Activated naive CD8-positive, alpha-beta T cell (primary cell): ENCODE data around the gene CCDC102A.
"Not testable (repeated sequence)": the region's sequence is repeated elsewhere in the genome, so short reads cannot be mapped to it uniquely, and the experiment has no call there.

Experiments used
- H3K27ac Mint-ChIP-seq: one replicate; pipeline ENCODE4 v1.8.0; 2021; ENCODE audit warnings: mixed read lengths
- H3K27me3 Mint-ChIP-seq: one replicate; pipeline ENCODE4 v1.8.0; 2021; ENCODE audit warnings: mixed read lengths
- H3K36me3 Mint-ChIP-seq: one replicate; pipeline ENCODE4 v1.8.0; 2021; ENCODE audit warnings: mixed read lengths
- H3K4me1 Mint-ChIP-seq: one replicate; pipeline ENCODE4 v1.8.0; 2021; ENCODE audit warnings: low read depth, mixed read lengths
- H3K4me3 Mint-ChIP-seq: one replicate; pipeline ENCODE4 v1.8.0; 2021; ENCODE audit warnings: mild to moderate bottlenecking, mixed read lengths
- H3K9me3 Mint-ChIP-seq: one replicate; pipeline ENCODE4 v1.8.0; 2021; ENCODE audit warnings: low read depth, mixed read lengths

The CCDC102A gene

DNA sequence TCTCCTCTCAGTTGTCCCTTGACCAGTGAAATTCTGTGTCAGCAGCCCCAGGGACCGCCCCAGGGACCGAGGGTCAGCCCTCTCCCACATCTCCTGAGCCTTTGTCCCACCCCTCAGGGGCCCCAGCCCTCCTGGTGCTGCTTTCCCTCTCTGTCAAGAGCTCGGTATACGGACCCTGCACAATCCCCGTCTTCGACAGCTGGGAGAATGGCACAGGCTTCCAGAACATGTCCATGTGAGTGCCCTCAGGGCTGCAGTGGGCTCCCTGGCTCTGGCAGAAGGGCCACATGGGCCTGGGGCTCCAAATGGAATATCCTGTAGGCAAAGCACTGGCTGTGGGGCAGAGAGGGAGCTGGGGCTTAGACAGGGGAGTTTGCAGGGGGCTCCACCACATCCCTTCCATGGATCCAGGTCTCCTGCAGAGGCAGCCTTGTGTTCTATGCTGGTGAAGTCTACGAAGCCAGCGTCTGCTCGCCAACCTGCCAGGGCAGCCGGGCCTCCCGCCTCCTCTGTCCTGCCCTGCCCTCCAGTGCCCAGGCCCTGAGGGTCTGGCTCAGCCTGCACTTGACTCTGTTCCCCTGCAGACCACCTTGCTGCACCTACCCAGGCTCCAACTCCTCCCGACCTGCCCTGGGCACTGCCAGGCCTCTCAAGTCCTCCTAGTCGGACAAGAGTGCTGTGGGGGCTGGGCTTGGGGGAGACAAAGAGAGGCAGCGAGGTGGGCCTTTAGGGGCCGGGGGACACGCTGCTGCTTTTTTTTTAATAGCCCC lies 34.1 kb upstream of the CCDC102A start:
- Mint-ChIP-seq H3K27ac (no peak overlapping the region), H3K4me3 (no peak overlapping the region), H3K4me1 (no peaks in the 10 kb centered on the region), H3K9me3 (no peaks in the 10 kb centered on the region), H3K36me3 (peaks cover 6% of the 10 kb centered on the region), H3K27me3 (no peaks in the 10 kb centered on the region)

DNA sequence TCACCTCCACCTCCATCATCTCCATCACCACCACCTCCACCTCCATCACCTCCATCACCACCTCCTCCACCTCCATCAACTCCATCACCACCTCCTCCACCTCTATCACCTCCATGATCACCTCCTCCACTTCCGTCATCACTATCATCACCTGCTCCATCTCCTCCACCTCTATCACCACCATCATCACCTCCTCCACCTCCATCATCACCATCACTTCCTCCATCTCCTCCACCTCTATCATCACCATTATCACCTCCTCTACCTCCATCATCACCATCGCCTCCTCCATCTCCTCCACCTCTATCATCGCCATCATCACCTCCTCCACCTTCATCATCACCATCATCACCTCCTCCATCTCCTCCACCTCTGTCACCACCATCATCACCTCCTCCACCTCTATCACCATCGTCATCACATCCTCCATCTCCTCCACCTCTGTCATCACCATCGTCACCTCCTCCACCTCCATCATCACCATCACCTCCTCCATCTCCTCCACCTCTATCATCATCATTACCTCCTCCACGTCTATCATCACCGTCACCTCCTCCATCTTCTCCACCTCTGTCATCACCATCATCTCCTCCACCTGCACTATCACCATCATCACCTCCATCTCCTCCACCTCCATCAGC lies 33.1 kb upstream of the CCDC102A start:
- peaks cover 6% of the 10 kb centered on the region for H3K36me3 Mint-ChIP-seq
- H3K4me1 Mint-ChIP-seq: no peaks in the 10 kb centered on the region
- H3K27me3 Mint-ChIP-seq: no peaks in the 10 kb centered on the region
- no peak overlapping the region for H3K27ac Mint-ChIP-seq
- no peak overlapping the region for H3K4me3 Mint-ChIP-seq
- H3K9me3 Mint-ChIP-seq: no peaks in the 10 kb centered on the region

DNA sequence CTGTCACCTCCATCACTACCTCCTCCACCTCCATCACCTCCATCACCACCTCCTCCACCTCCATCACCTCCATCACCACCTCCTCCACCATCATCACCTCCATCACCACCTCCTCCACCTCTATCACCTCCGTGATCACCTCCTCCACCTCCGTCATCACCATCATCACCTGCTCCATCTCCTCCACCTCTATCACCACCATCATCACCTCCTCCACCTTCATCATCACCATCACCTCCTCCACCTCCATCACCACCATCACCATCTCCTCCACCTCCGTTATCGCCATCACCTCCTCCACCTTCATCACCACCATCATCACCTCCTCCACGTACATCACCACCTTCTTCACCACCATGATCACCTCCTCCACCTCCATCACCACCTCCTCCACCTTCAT lies 32.4 kb upstream of the CCDC102A start:
- not testable (repeated sequence) for H3K9me3 Mint-ChIP-seq, H3K36me3 Mint-ChIP-seq, H3K27ac Mint-ChIP-seq, H3K27me3 Mint-ChIP-seq, H3K4me3 Mint-ChIP-seq, H3K4me1 Mint-ChIP-seq

DNA sequence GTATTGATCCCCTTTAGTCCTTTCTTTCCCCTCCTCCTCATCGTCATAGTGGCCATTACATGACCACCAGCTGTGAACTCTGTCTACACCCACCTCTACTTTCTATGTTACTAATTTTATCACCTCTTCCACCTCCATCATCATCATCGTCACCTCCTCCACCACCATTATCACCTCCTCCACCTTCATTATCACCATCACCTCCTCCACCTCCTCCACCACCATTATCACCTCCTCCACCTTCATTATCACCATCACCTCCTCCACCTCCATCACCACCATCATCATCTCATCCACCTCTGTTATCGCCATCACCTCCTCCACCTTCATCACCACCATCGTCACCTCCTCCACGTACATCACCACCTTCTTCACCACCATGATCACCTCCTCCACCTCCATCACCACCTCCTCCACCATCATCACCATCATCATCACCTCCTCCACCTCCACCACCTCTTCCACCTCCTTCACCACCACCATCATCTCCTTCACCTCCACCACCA lies 31.9 kb upstream of the CCDC102A start:
- Mint-ChIP-seq H3K9me3 (no peaks in the 10 kb centered on the region), H3K4me1 (no peaks in the 10 kb centered on the region), H3K36me3 (peaks cover 6% of the 10 kb centered on the region), H3K27ac (no peak overlapping the region), H3K4me3 (no peak overlapping the region), H3K27me3 (no peaks in the 10 kb centered on the region)

DNA sequence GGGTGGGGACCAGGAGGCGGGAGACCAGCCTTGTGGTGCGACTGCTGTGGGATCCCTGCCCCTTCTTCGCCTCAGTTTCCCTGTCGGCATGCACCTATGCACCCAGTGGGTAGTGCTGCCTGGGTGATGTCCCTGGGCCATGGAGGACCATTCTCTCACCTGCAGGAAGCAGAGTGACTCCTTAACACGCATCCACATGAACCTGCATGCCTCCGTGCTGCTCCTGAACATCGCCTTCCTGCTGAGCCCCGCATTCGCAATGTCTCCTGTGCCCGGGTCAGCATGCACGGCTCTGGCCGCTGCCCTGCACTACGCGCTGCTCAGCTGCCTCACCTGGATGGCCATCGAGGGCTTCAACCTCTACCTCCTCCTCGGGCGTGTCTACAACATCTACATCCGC lies 31.3 kb upstream of the CCDC102A start:
- Mint-ChIP-seq H3K4me1 (no peaks in the 10 kb centered on the region), H3K27ac (no peak overlapping the region), H3K36me3 (peaks cover 6% of the 10 kb centered on the region), H3K4me3 (no peak overlapping the region), H3K9me3 (no peaks in the 10 kb centered on the region), H3K27me3 (no peaks in the 10 kb centered on the region)

DNA sequence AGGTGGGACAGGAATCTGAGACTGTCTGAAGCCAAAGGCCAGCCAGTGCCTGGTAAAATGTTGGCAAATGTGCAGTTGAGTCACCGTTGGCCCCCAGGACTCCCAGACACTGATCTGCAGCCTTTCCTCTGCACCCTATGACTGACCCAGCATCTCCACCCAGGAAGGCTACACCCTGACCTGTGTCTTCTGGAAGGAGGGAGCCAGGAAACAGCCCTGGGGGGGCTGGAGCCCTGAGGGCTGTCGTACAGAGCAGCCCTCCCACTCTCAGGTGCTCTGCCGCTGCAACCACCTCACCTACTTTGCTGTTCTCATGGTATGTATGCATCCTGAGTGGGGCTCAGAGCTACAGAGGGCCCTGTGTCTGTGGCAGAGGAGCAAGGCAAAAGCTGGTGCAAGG lies 30.1 kb upstream of the CCDC102A start:
- Mint-ChIP-seq H3K4me1 (no peaks in the 10 kb centered on the region), H3K36me3 (peaks cover 6% of the 10 kb centered on the region), H3K27ac (no peak overlapping the region), H3K4me3 (no peak overlapping the region), H3K9me3 (peaks cover 1% of the 10 kb centered on the region), H3K27me3 (no peaks in the 10 kb centered on the region)

DNA sequence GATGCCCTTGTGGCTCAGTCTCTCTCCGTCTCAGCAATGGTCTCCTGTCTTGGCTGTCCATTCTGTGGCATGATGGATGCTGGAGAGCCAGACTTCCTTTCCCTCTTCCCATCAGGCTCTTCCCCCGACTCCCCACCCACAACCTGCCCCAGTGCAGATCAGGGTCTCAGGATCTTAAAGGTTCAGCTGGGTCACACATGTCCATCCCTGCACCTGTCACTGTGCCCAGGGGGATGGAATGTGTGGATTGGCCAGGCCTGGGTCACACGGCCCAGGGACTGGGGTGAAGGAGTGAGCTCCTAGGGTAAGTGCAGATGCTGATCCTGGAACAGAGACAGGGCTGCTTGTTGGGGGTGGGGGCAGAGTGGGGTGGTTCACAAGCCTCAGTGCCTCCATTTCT lies 29.1 kb upstream of the CCDC102A start:
- Mint-ChIP-seq H3K36me3 (peaks cover 12% of the 10 kb centered on the region), H3K4me3 (no peak overlapping the region), H3K27ac (no peak overlapping the region), H3K27me3 (no peaks in the 10 kb centered on the region), H3K4me1 (no peaks in the 10 kb centered on the region), H3K9me3 (peaks cover 7% of the 10 kb centered on the region)

DNA sequence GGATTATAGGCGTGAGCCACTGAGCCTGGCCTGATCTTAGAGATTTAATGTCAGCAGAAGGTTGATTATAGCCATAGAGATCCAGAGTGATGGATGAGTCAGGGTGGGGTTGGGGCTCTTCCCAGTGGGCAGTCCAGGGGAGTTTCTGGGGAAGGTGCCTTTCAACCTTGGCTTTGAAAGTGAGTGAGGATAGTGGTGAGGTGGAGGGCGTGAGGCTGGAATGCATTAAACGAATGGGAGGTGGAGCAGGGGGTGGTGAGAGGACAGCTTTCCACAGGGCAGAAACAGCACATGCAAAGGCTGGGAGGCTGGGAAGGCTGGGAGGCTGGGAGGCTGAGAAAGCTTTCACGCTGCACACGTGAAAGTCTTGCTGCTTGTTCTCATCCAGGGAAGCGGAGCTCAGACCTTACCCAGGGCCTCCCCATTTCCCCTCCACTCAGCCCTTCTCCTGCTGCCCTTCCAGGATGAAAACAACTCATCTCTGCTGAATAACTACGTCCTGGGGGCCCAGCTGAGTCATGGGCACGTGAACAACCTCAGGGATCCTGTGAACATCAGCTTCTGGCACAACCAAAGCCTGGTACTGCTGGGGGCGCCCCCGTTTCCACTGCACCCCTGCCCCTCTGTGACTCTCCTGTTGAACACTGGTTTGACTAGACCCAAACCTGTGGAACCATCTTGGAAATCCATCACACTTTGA lies 28.4 kb upstream of the CCDC102A start:
- H3K36me3 Mint-ChIP-seq: peaks cover 16% of the 10 kb centered on the region

DNA sequence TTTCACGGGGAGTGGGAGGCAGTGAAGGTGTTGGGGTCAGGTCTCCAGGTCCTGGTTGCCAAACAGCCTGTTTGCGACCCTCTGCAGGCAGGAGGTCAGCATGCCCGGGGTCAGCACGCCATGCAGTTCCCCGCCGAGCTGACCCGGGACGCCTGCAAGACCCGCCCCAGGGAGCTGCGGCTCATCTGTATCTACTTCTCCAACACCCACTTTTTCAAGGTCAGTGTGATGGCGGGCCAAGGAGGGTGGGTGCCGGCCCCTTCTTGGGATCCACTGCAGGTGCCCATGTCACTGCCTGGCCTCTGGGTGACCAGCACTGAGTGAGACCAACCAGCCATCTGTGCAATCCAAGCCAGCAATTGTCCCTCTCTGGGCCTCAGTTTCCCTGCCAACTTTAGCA lies 27.4 kb upstream of the CCDC102A start:
- Mint-ChIP-seq H3K36me3 (peaks cover 13% of the 10 kb centered on the region), H3K27ac (no peak overlapping the region), H3K27me3 (no peaks in the 10 kb centered on the region), H3K9me3 (peaks cover 9% of the 10 kb centered on the region), H3K4me3 (no peak overlapping the region), H3K4me1 (no peaks in the 10 kb centered on the region)

More for the DNA sequence above, 28.4 kb upstream of the CCDC102A start:
- Mint-ChIP-seq H3K27me3 (no peaks in the 10 kb centered on the region), H3K4me3 (no peak overlapping the region), H3K4me1 (no peaks in the 10 kb centered on the region), H3K9me3 (peaks cover 9% of the 10 kb centered on the region), H3K27ac (no peak overlapping the region)

DNA sequence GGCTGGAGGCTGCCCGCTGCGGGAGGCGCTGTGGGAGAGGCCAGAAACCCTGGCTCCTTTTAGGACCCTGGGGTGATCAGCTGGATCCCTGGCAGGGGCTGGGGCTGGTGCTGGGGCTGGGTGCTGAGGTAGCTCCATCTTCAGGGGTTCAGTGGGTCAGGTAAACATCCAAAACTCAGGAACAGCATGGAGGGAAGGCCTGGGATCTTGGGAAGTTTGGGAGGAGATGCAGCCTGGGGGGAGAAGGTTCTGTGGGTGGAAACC lies 27.0 kb upstream of the CCDC102A start:
- no peaks in the 10 kb centered on the region for H3K27me3 Mint-ChIP-seq
- H3K9me3 Mint-ChIP-seq: peaks cover 9% of the 10 kb centered on the region
- no peak overlapping the region for H3K27ac Mint-ChIP-seq
- H3K4me1 Mint-ChIP-seq: no peaks in the 10 kb centered on the region
- peaks cover 13% of the 10 kb centered on the region for H3K36me3 Mint-ChIP-seq
- no peak overlapping the region for H3K4me3 Mint-ChIP-seq

DNA sequence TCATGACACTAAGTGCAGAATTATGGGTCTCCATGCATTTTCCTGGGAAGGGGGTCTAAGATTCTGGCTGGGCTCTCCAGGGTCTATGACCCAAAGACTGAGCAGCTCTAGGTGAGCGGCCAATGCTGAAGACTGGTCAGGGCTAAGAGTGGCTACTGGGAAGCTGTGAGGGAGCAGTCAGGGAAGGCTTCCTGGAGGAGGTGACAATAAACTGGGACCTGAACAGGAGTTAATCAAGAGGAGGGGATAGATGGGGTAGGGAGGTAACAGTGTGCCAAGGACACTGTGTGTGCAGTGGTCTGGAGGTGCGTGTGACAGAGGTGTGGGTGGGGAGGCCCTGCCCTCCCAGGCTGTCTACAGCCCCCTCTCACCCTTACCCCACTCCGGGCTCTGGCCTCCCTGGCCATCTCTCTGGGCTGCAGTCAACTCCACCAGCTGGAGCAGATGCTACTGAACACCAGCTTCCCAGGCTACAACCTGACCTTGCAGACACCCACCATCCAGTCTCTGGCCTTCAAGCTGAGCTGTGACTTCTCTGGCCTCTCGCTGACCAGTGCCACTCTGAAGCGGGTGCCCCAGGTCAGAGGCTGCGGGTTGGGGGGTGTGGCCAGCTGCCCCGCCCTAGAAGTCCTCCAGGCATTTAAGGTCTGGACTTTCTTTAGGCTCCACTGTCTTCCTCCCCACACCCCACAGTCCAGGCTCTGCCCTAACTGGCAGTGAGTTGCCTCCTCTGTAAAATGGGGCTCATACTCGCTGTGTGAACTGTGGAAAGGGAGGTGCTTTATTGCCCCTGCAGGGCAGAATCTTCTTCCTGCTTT lies 26.5 kb upstream of the CCDC102A start:
- Mint-ChIP-seq H3K27me3 (no peaks in the 10 kb centered on the region), H3K9me3 (peaks cover 9% of the 10 kb centered on the region), H3K36me3 (peaks cover 11% of the 10 kb centered on the region), H3K4me3 (no peak overlapping the region), H3K4me1 (no peaks in the 10 kb centered on the region), H3K27ac (no peak overlapping the region)

DNA sequence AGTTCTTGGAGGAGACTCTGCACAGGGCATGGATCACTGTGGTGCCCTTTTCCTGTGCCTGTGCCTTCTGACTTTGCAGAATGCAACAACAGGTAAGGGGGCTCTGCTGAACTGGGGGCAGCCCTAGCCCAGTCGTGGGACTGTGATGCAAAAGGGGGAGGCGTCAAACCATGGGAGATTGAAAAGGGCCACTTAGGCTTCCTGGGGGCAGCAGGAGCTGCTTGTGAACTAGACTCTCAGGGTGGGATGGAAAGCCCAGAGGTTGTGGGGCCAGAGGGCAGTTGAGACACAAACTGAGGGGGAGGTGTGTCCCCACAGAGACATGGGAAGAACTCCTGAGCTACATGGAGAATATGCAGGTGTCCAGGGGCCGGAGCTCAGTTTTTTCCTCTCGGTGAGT lies 25.7 kb upstream of the CCDC102A start:
- Mint-ChIP-seq H3K27me3 (no peaks in the 10 kb centered on the region), H3K27ac (no peak overlapping the region), H3K9me3 (peaks cover 9% of the 10 kb centered on the region), H3K4me3 (no peak overlapping the region), H3K36me3 (peaks cover 11% of the 10 kb centered on the region), H3K4me1 (peaks cover 3% of the 10 kb centered on the region)

DNA sequence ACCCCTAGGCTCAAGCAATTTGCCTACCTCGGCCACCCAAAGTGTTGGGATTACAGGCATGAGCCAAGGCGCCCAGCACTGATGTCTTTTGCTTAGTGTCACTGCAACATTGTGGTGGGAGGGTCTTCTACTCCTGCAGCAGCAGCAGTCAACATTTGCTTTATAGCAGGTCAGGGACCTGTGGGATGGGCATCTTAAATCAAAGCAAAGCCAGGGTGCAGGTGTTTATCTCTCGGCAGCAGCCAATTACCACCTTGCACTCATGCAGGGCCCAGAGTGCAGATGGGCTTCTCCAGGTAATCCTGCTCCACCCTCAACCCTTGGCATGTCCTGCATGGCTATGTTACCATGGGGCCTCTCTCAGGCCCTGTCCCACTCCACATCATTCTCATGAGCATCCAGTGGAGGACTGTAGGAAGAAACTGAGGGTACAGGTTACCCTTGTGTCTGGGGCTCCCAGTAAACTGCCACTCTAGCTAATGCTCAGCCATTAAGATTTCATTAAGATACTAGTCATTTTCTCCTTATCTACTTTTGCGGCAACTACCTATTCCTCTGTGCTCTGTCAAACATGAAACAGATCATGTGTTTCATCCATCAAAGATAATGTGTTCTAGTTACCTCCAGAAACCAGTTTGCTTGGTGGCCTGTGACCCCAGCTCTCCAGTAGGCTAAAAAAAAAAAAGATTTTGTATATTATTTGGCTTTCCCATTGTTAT lies 22.9 kb upstream of the CCDC102A start:
- Mint-ChIP-seq H3K4me3 (no peak overlapping the region), H3K36me3 (peaks cover 14% of the 10 kb centered on the region), H3K4me1 (peaks cover 7% of the 10 kb centered on the region), H3K9me3 (peaks cover 14% of the 10 kb centered on the region), H3K27me3 (no peaks in the 10 kb centered on the region), H3K27ac (no peak overlapping the region)

DNA sequence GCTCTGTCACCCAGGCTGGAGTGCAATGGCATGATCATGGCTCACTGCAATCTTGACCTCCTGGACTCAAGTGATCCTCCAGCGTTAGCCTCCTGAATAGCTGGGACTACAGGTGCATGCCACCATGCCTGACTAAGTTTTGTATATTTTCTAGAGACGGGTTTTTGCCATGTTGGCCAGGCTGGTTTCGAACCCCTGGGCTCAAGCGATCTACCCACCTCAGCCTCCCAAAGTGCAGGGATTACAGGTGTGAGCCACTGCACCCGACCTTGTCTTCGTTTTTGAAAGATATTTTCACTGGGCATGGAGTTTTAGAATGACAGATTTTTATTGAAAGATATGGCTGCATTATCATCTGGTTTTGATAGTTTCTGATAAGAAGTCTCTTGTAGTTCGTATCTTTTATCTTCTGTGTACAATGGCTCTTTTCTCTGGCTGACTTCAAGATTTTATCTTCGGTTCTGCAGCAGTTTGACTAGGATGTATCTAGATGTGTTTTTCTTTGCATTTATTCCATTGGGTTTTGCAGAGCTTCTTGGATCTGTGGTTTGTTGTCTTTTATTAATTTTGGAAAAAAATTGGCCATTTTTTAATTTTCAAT lies 20.7 kb upstream of the CCDC102A start:
- H3K27ac Mint-ChIP-seq: no peak overlapping the region
- peaks cover 14% of the 10 kb centered on the region for H3K9me3 Mint-ChIP-seq
- H3K4me1 Mint-ChIP-seq: peaks cover 7% of the 10 kb centered on the region
- H3K36me3 Mint-ChIP-seq: peaks cover 14% of the 10 kb centered on the region
- no peaks in the 10 kb centered on the region for H3K27me3 Mint-ChIP-seq
- no peak overlapping the region for H3K4me3 Mint-ChIP-seq
